ENCODE results near the gene OR2AE1. TPM values are rescaled to one million over a fixed set of nuclear protein-coding genes. Genes with fewer than 3 reads are reported as not detected.

The OR2AE1 gene
- polyA plus RNA-seq, 3 donors: not detected

DNA sequence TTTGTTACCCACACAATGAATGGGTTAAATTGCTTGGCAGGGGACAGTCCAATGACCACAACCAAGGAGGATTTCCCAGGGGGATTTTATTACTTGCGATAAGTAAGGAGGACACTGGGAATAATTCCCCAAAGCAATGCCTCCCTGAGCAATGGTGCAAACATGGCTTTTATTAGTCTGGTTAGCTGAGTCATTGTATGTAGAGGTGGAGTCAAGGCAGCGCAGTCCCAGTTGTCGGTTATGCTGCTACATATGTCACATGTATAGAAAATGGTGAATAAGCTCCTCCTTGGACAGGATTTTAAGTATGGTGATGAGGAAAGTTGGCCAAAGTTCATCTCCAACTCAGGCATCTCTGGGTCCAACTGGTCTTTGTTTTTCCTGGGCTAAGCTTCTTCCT, 46.4 kb upstream of the OR2AE1 start:
- WGBS (ENCODE audit: insufficient coverage): 100% methylated on average over 2 of the region's 3 CpGs
- H2AFZ ChIP-seq (ENCODE audit: insufficient read depth, low read depth, low read length, poor library complexity, severe bottlenecking): no peak overlapping the region
- peaks cover 7 to 14% of the 10 kb centered on the region in 2 donors for H3K36me3 Mint-ChIP-seq

DNA sequence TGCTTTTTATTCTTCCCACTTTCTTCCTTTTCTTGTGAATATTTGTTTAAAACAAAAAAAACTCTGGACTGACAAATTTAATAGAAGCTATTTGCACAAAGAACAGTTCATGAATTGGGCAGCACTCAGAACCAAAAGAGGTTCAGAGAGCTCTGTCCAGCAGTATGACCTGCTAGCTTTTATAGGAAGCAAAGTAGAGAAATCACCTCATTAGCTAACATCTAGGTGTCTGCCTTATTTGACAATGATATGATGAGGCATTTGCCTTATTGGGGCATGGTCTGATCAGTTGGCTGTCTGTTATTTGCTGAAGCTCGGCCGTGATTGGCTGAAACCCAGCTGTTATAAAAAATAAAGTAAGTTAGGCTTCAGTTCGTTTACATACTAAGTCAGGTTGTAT, 43.3 kb upstream of the OR2AE1 start:
- 100% methylated on average over 2 of the region's 3 CpGs for WGBS (ENCODE audit: insufficient coverage)
- TF ChIP-seq, protein P1, sequence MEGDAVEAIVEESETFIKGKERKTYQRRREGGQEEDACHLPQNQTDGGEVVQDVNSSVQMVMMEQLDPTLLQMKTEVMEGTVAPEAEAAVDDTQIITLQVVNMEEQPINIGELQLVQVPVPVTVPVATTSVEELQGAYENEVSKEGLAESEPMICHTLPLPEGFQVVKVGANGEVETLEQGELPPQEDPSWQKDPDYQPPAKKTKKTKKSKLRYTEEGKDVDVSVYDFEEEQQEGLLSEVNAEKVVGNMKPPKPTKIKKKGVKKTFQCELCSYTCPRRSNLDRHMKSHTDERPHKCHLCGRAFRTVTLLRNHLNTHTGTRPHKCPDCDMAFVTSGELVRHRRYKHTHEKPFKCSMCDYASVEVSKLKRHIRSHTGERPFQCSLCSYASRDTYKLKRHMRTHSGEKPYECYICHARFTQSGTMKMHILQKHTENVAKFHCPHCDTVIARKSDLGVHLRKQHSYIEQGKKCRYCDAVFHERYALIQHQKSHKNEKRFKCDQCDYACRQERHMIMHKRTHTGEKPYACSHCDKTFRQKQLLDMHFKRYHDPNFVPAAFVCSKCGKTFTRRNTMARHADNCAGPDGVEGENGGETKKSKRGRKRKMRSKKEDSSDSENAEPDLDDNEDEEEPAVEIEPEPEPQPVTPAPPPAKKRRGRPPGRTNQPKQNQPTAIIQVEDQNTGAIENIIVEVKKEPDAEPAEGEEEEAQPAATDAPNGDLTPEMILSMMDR (IDR thresholded peaks at IDR 0.05): no peak
- H3K9me3 Mint-ChIP-seq: peaks cover 0 to 3% (median 0%) of the 10 kb centered on the region in 7 donors
- Histone ChIP-seq H3K9me3 (replicated peaks in 1 of 2; ENCODE audit: control insufficient read depth in 1 of 2, insufficient read depth in 1 of 2, low read length in 2 of 2) (no peaks in the 10 kb centered on the region), H3K4me2 (replicated peaks; ENCODE audit: extremely low read depth, low read length, poor library complexity, severe bottlenecking) (peak overlapping the region; percentile 88), H2AFZ (ENCODE audit: insufficient read depth, low read depth, low read length, poor library complexity, severe bottlenecking) (peak overlapping the region; percentile 96), H3K27me3 (ENCODE audit: control insufficient read depth in 2 of 2, insufficient read depth in 2 of 2, low read length in 2 of 2) (peaks cover 0 to 3% of the 10 kb centered on the region in 2 donors), H3K36me3 (replicated peaks in 1 of 2; ENCODE audit: control insufficient read depth in 1 of 2, insufficient read depth in 2 of 2, low read length in 2 of 2) (peaks cover 18 to 22% of the 10 kb centered on the region in 2 donors), H3K27ac (ENCODE audit: low read depth in 1 of 2, low read length in 2 of 2) (peak overlapping the region in 1 of 2 donors; percentile 91), H3K4me3 (replicated peaks in 1 of 3; ENCODE audit: low read depth in 2 of 3, low read length in 3 of 3) (peak overlapping the region in 1 of 3 experiments; percentile 85), H3K9ac (ENCODE audit: insufficient read depth, low read length, poor library complexity, severe bottlenecking) (no peak overlapping the region), H3K79me2 (ENCODE audit: insufficient read depth, low read length) (peaks cover 42% of the 10 kb centered on the region), H3K4me1 (ENCODE audit: control insufficient read depth in 1 of 2, insufficient read depth in 2 of 2, low read length in 2 of 2) (peaks cover 28 to 38% of the 10 kb centered on the region in 2 donors), H4K20me1 (ENCODE audit: insufficient read depth, low read length) (peaks cover 33% of the 10 kb centered on the region)
- peaks cover 33% of the 10 kb centered on the region for H3K4me1 Mint-ChIP-seq
- H3K4me3 Mint-ChIP-seq: peak overlapping the region; percentile 87 to 94
- peak overlapping the region in 6 of 7 donors; percentile 93 to 97 (median 96) for H3K27ac Mint-ChIP-seq
- intact Hi-C loops (cut with micrococcal nuclease): loop anchor here in 1 of 2 donors (5.0 kb wide), 1 partner anchor 207 kb away; the partner anchor contains the start of gene MBLAC1
- no peak for DNase-seq
- H3K27me3 Mint-ChIP-seq (ENCODE audit: low read depth in 3 of 3): peaks cover 2 to 3% (median 3%) of the 10 kb centered on the region in 3 donors
- H3K36me3 Mint-ChIP-seq: peaks cover 34% of the 10 kb centered on the region in 2 donors

More for the DNA sequence above, 46.4 kb upstream of the OR2AE1 start:
- H3K36me3 ChIP-seq (replicated peaks in 1 of 2; ENCODE audit: control insufficient read depth in 1 of 2, insufficient read depth in 2 of 2, low read length in 2 of 2): no peaks in the 10 kb centered on the region
- TF ChIP-seq, protein P1 (IDR thresholded peaks at IDR 0.05): no peak
- H3K9ac ChIP-seq (ENCODE audit: insufficient read depth, low read length, poor library complexity, severe bottlenecking): no peak overlapping the region
- H4K20me1 ChIP-seq (ENCODE audit: insufficient read depth, low read length): peaks cover 6% of the 10 kb centered on the region
- Mint-ChIP-seq H3K27me3 (ENCODE audit: low read depth in 3 of 3) (peaks cover 15 to 22% (median 16%) of the 10 kb centered on the region in 3 donors), H3K4me1 (peaks cover 14% of the 10 kb centered on the region), H3K9me3 (peaks cover 0 to 3% (median 0%) of the 10 kb centered on the region in 7 donors), H3K27ac (no peak overlapping the region), H3K4me3 (no peak overlapping the region)
- H3K9me3 ChIP-seq (replicated peaks in 1 of 2; ENCODE audit: control insufficient read depth in 1 of 2, insufficient read depth in 1 of 2, low read length in 2 of 2): no peaks in the 10 kb centered on the region
- H3K4me2 ChIP-seq (replicated peaks; ENCODE audit: extremely low read depth, low read length, poor library complexity, severe bottlenecking): no peak overlapping the region
- intact Hi-C loops (cut with micrococcal nuclease): loop anchor here in 1 of 2 donors (5.0 kb wide), 1 partner anchor 204 kb away; the partner anchor contains the start of gene MBLAC1
- peaks cover 15 to 18% of the 10 kb centered on the region in 2 donors for H3K4me1 ChIP-seq (ENCODE audit: control insufficient read depth in 1 of 2, insufficient read depth in 2 of 2, low read length in 2 of 2)
- DNase-seq: no peak
- peaks cover 11% of the 10 kb centered on the region for H3K79me2 ChIP-seq (ENCODE audit: insufficient read depth, low read length)
- no peak overlapping the region for H3K4me3 ChIP-seq (replicated peaks in 1 of 3; ENCODE audit: low read depth in 2 of 3, low read length in 3 of 3)
- no peak overlapping the region for H3K27ac ChIP-seq (ENCODE audit: low read depth in 1 of 2, low read length in 2 of 2)
- H3K27me3 ChIP-seq (ENCODE audit: control insufficient read depth in 2 of 2, insufficient read depth in 2 of 2, low read length in 2 of 2): peaks cover 16% of the 10 kb centered on the region in 2 donors

Measured in CD14-positive monocyte (primary cell).